ENCODE measurements around the gene SEMA5A.

DNA sequence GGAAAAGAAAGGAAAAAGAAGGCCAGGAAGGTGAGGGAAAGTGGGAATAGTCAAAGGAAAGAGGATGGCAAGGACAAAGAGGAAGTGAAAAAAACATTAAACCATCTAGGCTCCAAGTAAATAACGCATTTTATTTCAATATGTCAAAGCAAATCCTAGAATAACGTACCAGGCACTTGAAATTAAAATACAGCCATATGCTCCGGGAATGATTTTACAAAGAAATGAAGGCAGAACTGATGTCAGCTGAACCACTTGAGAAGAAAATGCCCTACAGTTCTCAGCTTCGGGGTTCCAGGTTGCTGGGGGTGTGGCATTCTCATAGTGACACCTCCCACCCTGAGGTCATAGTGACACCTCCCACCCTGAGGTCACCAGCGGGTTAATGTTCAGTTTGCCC is 281.6 kb downstream of the SEMA5A start:
- no peak for TF ChIP-seq POLR2AphosphoS5 (IDR thresholded peaks at IDR 0.05; ENCODE audit: low read depth)
- TF ChIP-seq, protein P1, sequence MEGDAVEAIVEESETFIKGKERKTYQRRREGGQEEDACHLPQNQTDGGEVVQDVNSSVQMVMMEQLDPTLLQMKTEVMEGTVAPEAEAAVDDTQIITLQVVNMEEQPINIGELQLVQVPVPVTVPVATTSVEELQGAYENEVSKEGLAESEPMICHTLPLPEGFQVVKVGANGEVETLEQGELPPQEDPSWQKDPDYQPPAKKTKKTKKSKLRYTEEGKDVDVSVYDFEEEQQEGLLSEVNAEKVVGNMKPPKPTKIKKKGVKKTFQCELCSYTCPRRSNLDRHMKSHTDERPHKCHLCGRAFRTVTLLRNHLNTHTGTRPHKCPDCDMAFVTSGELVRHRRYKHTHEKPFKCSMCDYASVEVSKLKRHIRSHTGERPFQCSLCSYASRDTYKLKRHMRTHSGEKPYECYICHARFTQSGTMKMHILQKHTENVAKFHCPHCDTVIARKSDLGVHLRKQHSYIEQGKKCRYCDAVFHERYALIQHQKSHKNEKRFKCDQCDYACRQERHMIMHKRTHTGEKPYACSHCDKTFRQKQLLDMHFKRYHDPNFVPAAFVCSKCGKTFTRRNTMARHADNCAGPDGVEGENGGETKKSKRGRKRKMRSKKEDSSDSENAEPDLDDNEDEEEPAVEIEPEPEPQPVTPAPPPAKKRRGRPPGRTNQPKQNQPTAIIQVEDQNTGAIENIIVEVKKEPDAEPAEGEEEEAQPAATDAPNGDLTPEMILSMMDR (IDR thresholded peaks at IDR 0.05; ENCODE audit: insufficient read depth, low read length) = no peak
- TF ChIP-seq GABPA (IDR thresholded peaks at IDR 0.05; ENCODE audit: low read depth) = no peak
- TF ChIP-seq REST (IDR thresholded peaks at IDR 0.05; ENCODE audit: insufficient replicate concordance, low read depth) = no peak
